Left hindlimb (tissue), 1 donor: Measurements from ENCODE around the gene C2CD4C.
"Not testable (repeated sequence)": the region's sequence is repeated elsewhere in the genome, so short reads cannot be mapped to it uniquely, and the experiment has no call there.

Experiments
- DNase-seq: peaks from one replicate; pipeline ENCODE4 v3.0.0-alpha.2; 2018

Gene C2CD4C

GRCh38 chr19:397941-398706, 10.8 kb downstream of the C2CD4C start:
- no peak for DNase-seq

- DNase-seq, result no peak
Measured at GRCh38 chr19:397321-397720, 11.6 kb downstream of the C2CD4C start.

DNA sequence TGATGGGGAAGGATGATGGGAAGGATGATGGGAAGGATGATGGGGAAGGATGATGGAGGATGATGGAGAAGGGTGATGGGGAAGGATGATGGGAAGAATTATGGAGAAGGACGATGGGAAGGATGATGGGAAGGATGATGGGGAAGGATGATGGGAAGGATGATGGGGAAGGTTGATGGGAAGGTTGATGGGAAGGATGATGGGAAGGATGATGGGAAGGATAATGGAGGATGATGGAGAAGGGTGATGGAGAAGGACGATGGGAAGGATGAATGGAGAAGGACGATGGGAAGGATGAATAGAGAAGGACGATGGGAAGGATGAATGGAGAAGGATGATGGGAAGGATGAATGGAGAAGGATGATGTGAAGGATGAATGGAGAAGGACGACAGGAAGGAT, 13.5 kb downstream of the C2CD4C start:
- no peak for DNase-seq

- not testable (repeated sequence) for DNase-seq
Measured at GRCh38 chr19:394857-395256, 14.1 kb downstream of the C2CD4C start.

GRCh38 chr19:393560-393959, 15.4 kb downstream of the C2CD4C start:
- DNase-seq, result not testable (repeated sequence)

DNA sequence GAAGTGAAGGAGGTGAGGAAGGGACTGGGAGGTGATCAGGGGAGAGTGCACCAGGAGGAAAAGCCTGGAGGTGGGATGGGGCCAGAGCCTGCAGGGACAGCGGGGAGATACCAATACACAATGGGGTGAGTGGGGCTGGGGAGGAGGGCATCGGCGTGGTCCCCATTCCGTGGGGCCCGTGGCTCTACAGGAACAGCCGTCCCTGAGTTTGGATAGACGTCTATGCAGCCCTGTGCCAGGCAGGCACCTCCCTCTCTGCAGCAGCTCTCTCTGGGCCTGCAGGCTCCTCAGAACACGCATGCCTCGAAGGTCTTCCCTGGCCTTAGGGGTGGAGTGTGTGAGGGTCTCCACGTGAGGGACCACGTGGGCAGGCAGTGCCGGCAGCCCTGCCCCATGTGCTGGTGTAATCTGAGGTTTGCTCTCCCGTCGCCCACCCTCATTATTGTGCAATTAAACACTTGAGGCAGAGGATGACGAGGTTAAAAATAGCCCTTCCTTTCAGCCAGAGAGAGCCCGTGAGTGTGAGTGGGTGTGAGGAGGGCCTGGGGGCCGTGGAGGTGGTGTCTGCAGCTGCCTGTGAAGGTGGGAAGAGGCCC, 16.5 kb downstream of the C2CD4C start:
- no peak for DNase-seq

DNA sequence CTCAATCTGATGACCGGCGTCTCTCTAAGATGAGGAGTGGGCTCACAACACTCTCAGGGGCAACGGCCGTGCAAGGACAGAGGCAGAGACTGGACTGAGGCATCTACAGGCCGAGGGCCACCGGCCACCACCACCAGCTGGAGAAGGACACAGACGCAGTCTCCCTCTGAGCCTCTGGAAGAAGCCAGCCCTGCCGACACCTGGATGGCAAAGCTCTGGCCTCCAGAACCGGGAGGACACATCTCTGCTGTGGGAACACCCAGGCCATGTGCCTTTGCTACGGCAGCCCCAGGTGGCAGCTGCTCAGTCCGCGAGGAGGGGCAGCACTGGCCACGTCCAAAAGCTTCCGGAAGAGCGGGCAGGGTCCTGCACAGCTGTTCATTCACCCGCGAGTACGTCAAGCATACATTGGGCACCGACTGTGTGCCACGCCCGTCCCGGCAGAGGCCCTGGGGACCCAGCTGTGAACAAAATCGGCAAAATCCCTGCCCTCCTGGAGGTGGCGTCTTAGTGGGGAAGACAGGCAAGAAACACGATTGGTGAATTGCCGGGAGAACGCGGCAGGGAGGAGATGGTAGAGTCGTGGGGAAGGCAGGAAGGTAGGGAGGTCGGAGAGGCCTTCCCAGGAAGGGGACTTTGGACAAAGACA, 17.1 kb downstream of the C2CD4C start:
- DNase-seq, result no peak

- no peak for DNase-seq
Measured at GRCh38 chr19:391207-391557, 17.8 kb downstream of the C2CD4C start.

- no peak for DNase-seq
Measured at GRCh38 chr19:390386-391206, 18.4 kb downstream of the C2CD4C start.

GRCh38 chr19:389935-390289, 19.0 kb downstream of the C2CD4C start:
- no peak for DNase-seq

GRCh38 chr19:389255-389934, 19.6 kb downstream of the C2CD4C start:
- DNase-seq, result no peak

- DNase-seq, result no peak
Measured at GRCh38 chr19:388691-389090, 20.3 kb downstream of the C2CD4C start.

DNA sequence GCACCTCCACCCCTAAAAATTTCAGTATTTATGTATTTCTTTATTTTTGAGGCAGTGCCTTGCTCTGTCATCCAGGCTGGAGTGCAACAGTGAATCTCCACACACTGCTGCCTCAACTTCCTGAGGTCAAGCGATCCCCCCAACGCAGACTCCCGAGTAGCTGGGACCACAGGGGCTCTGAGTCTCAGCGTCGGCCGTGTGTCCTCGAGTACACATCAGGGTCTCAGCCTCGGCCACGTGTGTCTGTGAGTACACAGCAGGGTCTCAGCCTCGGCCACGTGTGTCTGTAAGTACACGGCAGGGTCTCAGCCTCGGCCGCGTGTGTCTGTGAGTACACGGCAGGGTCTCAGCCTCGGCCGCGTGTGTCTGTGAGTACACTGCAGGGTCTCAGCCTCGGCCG, 21.2 kb downstream of the C2CD4C start:
- DNase-seq, result no peak

GRCh38 chr19:386632-387301, 22.2 kb downstream of the C2CD4C start:
- not testable (repeated sequence) for DNase-seq

DNA sequence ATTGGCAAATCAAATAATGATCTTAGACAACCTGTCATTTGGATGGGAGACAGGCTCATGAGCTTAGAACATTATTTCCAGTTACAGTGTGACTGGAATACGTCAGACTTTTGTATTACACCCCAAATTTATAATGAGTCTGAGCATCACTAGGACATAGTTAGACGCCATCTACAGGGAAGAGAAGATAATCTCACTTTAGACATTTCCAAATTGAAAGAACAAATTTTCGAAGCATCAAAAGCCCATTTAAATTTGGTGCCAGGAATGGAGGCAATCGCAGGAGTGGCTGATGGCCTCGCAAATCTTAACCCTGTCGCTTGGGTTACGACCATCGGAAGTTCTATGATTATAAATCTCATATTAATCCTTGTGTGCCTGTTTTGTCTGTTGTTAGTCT, 22.8 kb downstream of the C2CD4C start:
- DNase-seq, result not testable (repeated sequence)

GRCh38 chr19:384799-385169, 24.2 kb downstream of the C2CD4C start:
- no peak for DNase-seq

DNA sequence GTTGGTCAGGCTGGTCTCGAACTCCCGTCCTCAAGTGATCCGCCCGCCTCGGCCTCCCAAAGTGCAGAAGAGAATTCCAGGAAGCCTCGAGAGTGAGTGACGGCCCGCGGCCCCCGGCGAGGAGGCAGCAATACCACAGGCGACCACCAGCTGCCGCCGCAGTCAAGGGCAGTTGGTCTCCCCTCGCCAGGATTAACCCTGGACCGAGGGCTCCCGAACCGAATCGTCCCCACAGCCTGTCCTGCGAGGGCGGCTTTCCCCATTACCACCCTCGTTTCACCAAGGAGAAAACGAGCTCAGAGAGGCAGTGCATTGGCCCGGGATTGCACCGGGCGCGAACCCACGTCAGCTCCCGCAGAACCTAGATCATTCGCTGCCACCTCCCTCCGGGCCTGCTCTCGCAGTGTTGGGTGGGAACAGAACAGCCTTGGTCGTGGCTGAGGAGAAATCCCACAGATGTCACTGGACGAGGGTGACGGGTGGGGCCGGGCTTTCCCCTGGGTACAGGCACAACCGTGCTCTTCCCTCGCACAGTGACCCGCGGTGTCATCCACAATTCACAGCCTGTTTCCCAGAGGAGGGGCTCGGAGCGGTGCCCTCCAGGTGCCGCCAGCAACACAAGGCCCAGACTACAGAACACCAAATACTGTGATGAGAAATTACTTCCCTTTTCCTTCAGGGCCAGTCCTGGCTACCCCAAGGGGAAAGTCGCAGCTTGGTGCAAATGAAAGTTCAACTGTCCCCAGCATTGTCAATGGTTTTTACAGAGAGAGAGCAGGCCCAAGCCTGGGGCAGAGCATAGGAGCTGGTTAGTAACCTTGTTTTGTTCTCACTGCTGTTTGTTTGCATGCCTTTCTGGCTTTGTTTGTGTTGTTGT, 24.8 kb downstream of the C2CD4C start:
- no peak for DNase-seq

GRCh38 chr19:383040-383439, 25.9 kb downstream of the C2CD4C start:
- DNase-seq, result no peak

DNA sequence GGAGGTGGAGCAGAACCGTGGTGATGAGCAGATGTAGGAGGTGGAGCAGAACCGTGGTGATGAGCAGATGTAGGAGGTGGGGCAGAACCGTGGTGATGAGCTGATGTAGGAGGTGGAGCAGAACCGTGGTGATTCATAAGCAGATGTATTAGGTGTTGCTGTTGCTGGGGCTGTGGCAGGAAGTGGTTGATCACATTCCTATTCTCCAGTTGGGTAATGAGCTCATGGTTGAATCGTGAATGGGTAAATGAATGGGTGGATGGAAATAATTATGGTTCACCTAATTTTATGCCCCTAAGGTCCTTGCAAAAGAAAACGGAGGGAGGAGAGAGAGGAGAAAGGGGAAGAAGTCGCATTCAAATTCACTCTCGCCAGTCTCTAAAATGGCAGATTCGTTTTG, 26.4 kb downstream of the C2CD4C start:
- not testable (repeated sequence) for DNase-seq

DNA sequence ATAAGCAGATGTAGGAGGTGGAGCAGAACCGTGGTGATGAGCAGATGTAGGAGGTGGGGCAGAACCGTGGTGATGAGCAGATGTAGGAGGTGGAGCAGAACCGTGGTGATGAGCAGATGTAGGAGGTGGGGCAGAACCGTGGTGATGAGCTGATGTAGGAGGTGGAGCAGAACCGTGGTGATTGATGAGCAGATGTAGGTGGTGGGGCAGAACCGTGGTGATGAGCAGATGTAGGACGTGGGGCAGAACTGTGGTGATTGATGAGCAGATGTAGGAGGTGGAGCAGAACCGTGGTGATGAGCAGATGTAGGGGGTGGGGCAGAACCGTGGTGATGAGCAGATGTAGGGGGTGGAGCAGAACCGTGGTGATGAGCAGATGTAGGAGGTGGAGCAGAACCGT, 27.0 kb downstream of the C2CD4C start:
- not testable (repeated sequence) for DNase-seq

- not testable (repeated sequence) for DNase-seq
Measured at GRCh38 chr19:380618-381219, 28.2 kb downstream of the C2CD4C start.
